HepG2 (cell line): ENCODE measurements around the gene TRMU. TPM values are rescaled to one million over a fixed set of nuclear protein-coding genes. Genes with fewer than 3 reads are reported as not detected.

Source experiments
- CCDC6 ChIP-seq: sonication (generic); formaldehyde crosslinking; IDR thresholded peaks from 2 replicates; pipeline ENCODE4 v1.8.1; 2022; ENCODE audit warnings: mild to moderate bottlenecking, missing genetic modification reagents, moderate library complexity
- IRF1 ChIP-seq: sonication (generic); formaldehyde crosslinking; IDR thresholded peaks from 2 replicates; pipeline ENCODE4 v1.4.0; 2020; ENCODE audit warnings: low read depth, mild to moderate bottlenecking, missing genetic modification reagents
- IRF9 ChIP-seq: sonication (generic); formaldehyde crosslinking; IDR thresholded peaks from 2 replicates; pipeline ENCODE4 v1.8.0; 2022; ENCODE audit warnings: missing genetic modification reagents, mild to moderate bottlenecking, borderline replicate concordance
- MTF2 ChIP-seq: sonication (generic); formaldehyde crosslinking; IDR thresholded peaks from 2 replicates; pipeline ENCODE4 v1.5.0; 2020; ENCODE audit warnings: missing genetic modification reagents, borderline replicate concordance
- NFAT5 ChIP-seq: sonication (generic); formaldehyde crosslinking; IDR thresholded peaks from 2 replicates; pipeline ENCODE4 v1.4.0; 2020; ENCODE audit warnings: missing genetic modification reagents
- RARA ChIP-seq: IDR thresholded peaks from 2 replicates; pipeline ENCODE4 v1.6.1; 2016; ENCODE audit warnings: missing genetic modification reagents, missing compliant biosample characterization
- RBM22 ChIP-seq: fragments of 200-400 bp; formaldehyde crosslinking; optimal IDR thresholded peaks from 2 replicates; pipeline ENCODE3; 2017; ENCODE audit warnings: mild to moderate bottlenecking, low read length, moderate library complexity
- SAP130 ChIP-seq: IDR thresholded peaks from 2 replicates; pipeline ENCODE4 v1.6.1; 2016; ENCODE audit warnings: low read depth
- SIN3B ChIP-seq: fragments of 150-350 bp; IDR thresholded peaks from 2 replicates; pipeline ENCODE4 v1.6.1; 2014; ENCODE audit warnings: low read length
- SMAD3 ChIP-seq: sonication (generic); formaldehyde crosslinking; IDR thresholded peaks from 2 replicates; pipeline ENCODE4 v1.4.0; 2020; ENCODE audit warnings: missing genetic modification reagents
- TAF1 ChIP-seq: sonication (generic); formaldehyde crosslinking; IDR thresholded peaks from 2 replicates; pipeline ENCODE4 v1.4.0; 2020; ENCODE audit warnings: missing genetic modification reagents
- TEAD3 ChIP-seq: optimal IDR thresholded peaks from 2 replicates; pipeline ENCODE3; 2016; ENCODE audit warnings: borderline replicate concordance
- ZFP90 ChIP-seq: sonication (generic); formaldehyde crosslinking; IDR thresholded peaks from 2 replicates; pipeline ENCODE4 v1.8.0; 2022; ENCODE audit warnings: missing genetic modification reagents, mild to moderate bottlenecking, inconsistent platforms, borderline replicate concordance
- ZFY ChIP-seq: sonication (generic); formaldehyde crosslinking; IDR thresholded peaks from 2 replicates; pipeline ENCODE4 v1.4.0; 2020; ENCODE audit warnings: missing genetic modification reagents
- ZNF205 ChIP-seq: IDR thresholded peaks from 2 replicates; pipeline ENCODE4 v1.6.1; 2018; ENCODE audit warnings: missing biosample characterization, missing genetic modification reagents
- ZNF772 ChIP-seq: sonication (generic); formaldehyde crosslinking; IDR thresholded peaks from 2 replicates; pipeline ENCODE4 v1.5.0; 2020; ENCODE audit warnings: mild to moderate bottlenecking, missing genetic modification reagents
- polyA plus RNA-seq, 8 experiments: library from polyadenylated mRNA; depleted of rRNA in 3 of 8; stranded (reverse) in 7 of 8; unstranded in 1 of 8; fragments of >200 nt; fragmentation: Illumina TruSeq in 4 of 8; extraction: Trizol in 4 of 8; gene quantifications; 2 replicates each; pipeline versions ENCODE4 v1.2.1 to v1.2.3, GENCODE V29; 2011 to 2016; ENCODE audit warnings: low read depth in 4 of 8, missing spikeins in 1 of 8, mixed read lengths in 1 of 8; ENCODE audit not compliant: insufficient read depth in 1 of 8
- total RNA-seq, 5 experiments: library from RNA; depleted of rRNA; stranded (reverse); fragments of >200 nt; fragmentation: Illumina TruSeq; extraction: Trizol; gene quantifications; 2 replicates each; pipeline ENCODE4 v1.2.3, GENCODE V29; 2016; ENCODE audit warnings: low read depth in 1 of 5
- TF ChIP-seq, protein P1 (sequence below): IDR thresholded peaks from 2 replicates; pipeline ENCODE4 v1.6.1; 2016; ENCODE audit warnings: missing compliant biosample characterization, missing genetic modification reagents, borderline replicate concordance
- TF ChIP-seq, protein P2 (sequence below): IDR thresholded peaks from 2 replicates; pipeline ENCODE4 v1.4.0; 2020; ENCODE audit warnings: mild to moderate bottlenecking, missing genetic modification reagents

The TRMU gene
- total and polyA plus RNA-seq, 2 of the 13 experiments (the other 11 are each of a cell fraction or from before 2014, with no cell fraction given), result 31.0 to 50.2 TPM

GRCh38 chr22:46362203-46362933 is 26.9 kb downstream of the TRMU start (continued):
- TF ChIP-seq ZNF772 (CRISPR knock-in tag) (no peak), CCDC6 (CRISPR knock-in tag) (peak; percentile 15; the same call in 1 of the 2 replicates), SAP130 (peak; percentile 71), TEAD3 (CRISPR knock-in tag) (no peak), ZFY (no peak), IRF1 (CRISPR knock-in tag) (no peak), ZNF205 (no peak), IRF9 (CRISPR knock-in tag) (peak; percentile 36; the same call in 1 of the 2 replicates), ZFP90 (no peak), MTF2 (CRISPR knock-in tag) (no peak), SMAD3 (CRISPR knock-in tag) (no peak), RBM22 (no peak), SIN3B (no peak), TAF1 (no peak), NFAT5 (CRISPR knock-in tag) (no peak), RARA (CRISPR knock-in tag) (0 out of 2 replicates have a peak, but pooled peaks have one; percentile 18)
- TF ChIP-seq, protein P1, sequence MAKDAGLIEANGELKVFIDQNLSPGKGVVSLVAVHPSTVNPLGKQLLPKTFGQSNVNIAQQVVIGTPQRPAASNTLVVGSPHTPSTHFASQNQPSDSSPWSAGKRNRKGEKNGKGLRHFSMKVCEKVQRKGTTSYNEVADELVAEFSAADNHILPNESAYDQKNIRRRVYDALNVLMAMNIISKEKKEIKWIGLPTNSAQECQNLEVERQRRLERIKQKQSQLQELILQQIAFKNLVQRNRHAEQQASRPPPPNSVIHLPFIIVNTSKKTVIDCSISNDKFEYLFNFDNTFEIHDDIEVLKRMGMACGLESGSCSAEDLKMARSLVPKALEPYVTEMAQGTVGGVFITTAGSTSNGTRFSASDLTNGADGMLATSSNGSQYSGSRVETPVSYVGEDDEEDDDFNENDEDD (CRISPR knock-in tag), result peak; percentile 66; the same call in 1 of the 2 replicates
- TF ChIP-seq, protein P2, sequence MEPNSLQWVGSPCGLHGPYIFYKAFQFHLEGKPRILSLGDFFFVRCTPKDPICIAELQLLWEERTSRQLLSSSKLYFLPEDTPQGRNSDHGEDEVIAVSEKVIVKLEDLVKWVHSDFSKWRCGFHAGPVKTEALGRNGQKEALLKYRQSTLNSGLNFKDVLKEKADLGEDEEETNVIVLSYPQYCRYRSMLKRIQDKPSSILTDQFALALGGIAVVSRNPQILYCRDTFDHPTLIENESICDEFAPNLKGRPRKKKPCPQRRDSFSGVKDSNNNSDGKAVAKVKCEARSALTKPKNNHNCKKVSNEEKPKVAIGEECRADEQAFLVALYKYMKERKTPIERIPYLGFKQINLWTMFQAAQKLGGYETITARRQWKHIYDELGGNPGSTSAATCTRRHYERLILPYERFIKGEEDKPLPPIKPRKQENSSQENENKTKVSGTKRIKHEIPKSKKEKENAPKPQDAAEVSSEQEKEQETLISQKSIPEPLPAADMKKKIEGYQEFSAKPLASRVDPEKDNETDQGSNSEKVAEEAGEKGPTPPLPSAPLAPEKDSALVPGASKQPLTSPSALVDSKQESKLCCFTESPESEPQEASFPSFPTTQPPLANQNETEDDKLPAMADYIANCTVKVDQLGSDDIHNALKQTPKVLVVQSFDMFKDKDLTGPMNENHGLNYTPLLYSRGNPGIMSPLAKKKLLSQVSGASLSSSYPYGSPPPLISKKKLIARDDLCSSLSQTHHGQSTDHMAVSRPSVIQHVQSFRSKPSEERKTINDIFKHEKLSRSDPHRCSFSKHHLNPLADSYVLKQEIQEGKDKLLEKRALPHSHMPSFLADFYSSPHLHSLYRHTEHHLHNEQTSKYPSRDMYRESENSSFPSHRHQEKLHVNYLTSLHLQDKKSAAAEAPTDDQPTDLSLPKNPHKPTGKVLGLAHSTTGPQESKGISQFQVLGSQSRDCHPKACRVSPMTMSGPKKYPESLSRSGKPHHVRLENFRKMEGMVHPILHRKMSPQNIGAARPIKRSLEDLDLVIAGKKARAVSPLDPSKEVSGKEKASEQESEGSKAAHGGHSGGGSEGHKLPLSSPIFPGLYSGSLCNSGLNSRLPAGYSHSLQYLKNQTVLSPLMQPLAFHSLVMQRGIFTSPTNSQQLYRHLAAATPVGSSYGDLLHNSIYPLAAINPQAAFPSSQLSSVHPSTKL (CRISPR knock-in tag), result peak; percentile 46
